GM12873 (cell line): Measurements from ENCODE around the gene CHRM5.
A peak's percentile ranks its signal among the peaks of the same experiment; 100 is the strongest.

ENCODE experiments used
- TF ChIP-seq, protein P1 (sequence below): IDR thresholded peaks from 2 replicates; pipeline ENCODE4 v1.5.1; 2012; ENCODE audit warnings: low read depth, mild to moderate bottlenecking, moderate library complexity, low read length, control low read depth; ENCODE audit not compliant: insufficient read depth; ENCODE audit errors: missing control alignments

CHRM5 gene

DNA sequence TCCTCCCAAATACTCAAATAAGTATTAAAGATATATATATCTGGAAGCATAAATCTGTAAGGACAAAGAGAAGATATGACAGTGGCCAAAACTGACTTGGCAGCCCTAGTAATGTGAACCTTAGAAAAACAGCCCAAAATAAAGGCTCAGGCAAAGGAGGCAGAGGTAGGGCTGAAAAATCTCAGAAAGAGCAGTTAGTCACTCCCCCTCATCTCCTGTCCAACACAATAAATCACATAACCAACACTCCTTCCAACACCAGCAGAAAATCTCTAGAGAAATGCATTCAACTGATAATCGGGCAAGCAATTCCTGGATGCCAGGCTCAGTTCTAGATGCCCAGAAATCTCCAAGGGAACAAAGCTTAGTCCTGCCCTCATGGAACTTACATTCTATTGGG lies 22.1 kb upstream of the CHRM5 start:
- TF ChIP-seq, protein P1, sequence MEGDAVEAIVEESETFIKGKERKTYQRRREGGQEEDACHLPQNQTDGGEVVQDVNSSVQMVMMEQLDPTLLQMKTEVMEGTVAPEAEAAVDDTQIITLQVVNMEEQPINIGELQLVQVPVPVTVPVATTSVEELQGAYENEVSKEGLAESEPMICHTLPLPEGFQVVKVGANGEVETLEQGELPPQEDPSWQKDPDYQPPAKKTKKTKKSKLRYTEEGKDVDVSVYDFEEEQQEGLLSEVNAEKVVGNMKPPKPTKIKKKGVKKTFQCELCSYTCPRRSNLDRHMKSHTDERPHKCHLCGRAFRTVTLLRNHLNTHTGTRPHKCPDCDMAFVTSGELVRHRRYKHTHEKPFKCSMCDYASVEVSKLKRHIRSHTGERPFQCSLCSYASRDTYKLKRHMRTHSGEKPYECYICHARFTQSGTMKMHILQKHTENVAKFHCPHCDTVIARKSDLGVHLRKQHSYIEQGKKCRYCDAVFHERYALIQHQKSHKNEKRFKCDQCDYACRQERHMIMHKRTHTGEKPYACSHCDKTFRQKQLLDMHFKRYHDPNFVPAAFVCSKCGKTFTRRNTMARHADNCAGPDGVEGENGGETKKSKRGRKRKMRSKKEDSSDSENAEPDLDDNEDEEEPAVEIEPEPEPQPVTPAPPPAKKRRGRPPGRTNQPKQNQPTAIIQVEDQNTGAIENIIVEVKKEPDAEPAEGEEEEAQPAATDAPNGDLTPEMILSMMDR, result no peak

DNA sequence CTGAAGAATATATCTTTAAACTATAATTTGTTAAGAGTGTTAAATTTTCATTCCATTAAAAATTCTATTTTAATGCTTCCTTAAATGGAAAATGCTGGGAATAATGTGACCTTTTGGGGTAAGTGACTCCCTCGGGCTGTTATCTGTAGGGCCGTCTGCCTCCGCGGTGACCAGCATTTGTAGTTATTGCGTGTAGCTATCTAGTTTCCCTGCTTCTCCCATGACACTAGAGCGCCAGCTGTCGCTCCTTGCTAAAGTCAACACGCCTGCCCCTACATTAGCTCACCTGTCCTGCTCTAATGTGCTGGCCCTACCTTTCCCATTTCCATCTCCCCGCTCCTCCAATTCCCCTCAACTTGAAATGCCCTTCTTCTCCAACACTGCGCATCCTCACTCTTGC lies 12.4 kb upstream of the CHRM5 start:
- TF ChIP-seq, protein P1, result no peak

DNA sequence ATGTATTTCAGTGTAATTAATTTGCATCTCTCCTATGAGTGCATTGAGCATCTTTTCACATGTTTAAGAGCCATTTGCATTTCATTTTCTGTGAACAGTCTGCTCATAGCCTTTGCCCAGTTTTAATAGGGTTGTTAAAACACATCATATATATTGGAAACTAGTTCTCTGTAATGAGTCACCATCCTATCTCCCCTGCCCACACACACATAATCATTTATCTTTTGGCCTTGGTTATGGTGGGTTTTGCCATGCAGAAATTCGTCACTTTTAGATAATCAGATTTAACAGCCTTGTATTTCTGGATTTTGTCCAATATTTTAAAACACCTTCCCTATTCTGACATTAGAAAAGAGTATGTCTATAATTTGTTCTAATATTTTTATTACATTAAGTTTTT lies 11.9 kb upstream of the CHRM5 start:
- TF ChIP-seq, protein P1, result no peak

DNA sequence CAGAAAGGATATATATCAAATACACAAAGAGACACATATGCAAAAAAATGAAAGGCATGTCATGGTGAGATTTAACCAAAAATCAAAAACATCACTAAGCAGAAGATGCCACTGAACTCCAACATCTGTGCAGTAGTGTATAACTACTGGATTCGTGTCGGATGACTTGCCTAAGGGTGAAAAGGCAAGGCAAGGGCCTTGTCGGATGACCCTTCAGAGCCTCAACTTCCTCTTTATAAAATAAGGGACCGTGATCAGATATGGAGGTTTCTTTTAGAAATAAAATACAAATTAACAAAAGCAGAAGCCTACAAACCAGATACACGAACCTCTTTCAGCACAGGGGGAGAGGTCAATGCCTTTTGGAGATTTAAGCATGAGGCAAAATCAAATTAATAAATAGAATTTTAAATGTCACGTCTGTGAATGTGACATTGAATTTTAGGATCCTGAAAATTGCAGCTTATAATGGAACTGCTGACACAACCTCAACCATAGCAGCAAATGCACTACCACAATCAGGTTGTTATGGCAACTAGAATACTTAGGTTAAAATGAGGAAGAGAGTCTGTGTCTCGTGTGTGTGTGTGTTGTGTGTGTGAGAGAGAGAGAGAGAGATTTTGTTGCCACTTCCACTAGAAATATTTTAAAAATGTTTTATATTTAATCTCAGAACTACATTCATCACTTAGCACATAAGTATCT lies 8.3 kb upstream of the CHRM5 start:
- TF ChIP-seq, protein P1, result no peak

DNA sequence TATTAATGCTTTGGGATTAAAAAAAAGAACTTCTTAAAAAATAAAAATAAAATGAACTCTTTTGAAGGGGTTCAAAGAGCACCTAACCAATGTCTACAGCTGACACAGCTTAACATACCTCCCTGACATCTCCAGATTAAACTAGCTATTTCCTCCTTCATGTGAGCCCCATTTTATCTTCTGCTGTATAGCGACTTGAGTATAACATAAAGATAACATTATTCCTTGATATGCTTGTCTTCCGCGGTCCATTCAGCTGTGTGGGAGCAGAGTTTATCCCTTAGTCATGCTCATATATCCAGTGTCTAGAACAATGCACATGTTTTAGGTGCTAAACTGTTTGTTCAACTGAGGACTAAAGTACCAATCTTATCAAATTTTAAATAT lies 7.8 kb upstream of the CHRM5 start:
- TF ChIP-seq, protein P1, result no peak

DNA sequence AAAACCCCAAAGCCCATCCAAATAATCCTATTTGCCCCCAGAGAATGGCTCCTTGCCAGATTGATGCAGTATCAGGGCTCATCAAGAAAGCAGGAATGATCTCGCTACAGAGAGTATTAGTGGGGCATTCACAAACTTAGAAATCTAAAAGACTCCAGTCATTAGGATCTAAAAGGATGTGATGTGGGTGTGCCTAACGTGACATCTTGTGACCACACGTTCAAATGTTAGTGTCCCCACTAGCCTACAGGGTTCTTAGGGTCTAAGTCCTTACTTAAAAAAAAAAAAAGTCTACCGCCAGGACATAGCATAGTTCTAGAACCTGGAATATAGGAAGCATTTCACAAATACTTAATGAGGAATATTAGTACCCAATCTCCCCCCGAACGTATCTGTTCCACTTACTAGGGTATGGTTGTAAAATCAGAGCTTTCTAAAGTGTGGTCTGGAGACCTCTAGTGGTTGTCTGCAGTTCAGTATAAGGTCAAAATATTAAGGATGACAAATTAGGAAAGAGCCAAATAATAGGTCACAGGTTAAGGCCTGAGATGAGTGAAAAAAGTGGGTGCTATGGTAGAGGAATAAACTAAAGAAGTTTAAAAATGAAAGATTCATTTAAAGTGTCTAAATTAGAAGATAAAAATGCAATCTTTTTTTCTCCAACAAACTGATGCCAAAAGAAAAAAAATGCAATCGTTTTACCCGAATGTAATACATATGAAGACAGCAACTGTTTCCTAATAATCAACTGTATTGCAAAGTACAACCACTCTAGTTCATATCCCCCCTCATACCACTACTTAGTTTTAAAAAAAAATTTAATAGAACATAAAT lies 4.2 kb upstream of the CHRM5 start:
- TF ChIP-seq, protein P1, result peak; percentile 73

DNA sequence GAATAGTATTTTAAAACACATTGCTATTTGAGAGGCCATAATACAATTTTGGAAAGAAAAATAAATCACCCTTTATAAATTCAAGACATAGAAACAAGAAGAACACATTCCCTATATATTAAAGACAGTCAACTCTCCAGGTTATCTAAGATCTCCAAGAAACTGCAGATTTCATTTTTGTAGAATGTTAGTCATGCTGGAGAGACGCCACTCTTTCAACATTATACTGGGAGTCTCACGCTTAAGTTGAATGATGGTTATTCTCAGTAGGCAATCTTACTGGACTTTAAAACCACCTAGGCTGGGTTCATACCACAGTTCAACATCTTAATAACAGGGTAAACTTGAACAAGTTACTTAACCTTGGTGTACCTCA lies 3.6 kb upstream of the CHRM5 start:
- TF ChIP-seq, protein P1, result no peak
